ENCODE measurements around the gene CHRM5. TPM values are rescaled to one million over a fixed set of nuclear protein-coding genes. Genes with fewer than 3 reads are reported as not detected.
"Not testable (repeated sequence)": the region's sequence is repeated elsewhere in the genome, so short reads cannot be mapped to it uniquely, and the experiment has no call there.

Gene CHRM5
- total RNA-seq, 6 donors from 2014 or later: 0.11 to 0.15 TPM; not detected in 4

- no peak overlapping the region for H3K4me3 ChIP-seq
- ATAC-seq (ENCODE audit: low FRiP score in 2 of 2) (peak in 1 of 2 donors; percentile 42), DNase-seq (no peak)
- no peaks in the 10 kb centered on the region for H3K36me3 ChIP-seq
- no peaks in the 10 kb centered on the region for H3K4me1 ChIP-seq
- no peaks in the 10 kb centered on the region for H3K27me3 ChIP-seq
- TF ChIP-seq POLR2AphosphoS5 (IDR thresholded peaks at IDR 0.05) (no peak), POLR2A (IDR thresholded peaks at IDR 0.05) (no peak), EP300 (IDR thresholded peaks at IDR 0.05) (no peak), CTCF (IDR thresholded peaks at IDR 0.05) (no peak)
- 94 to 95% methylated on average over 2 of the region's 2 CpGs for WGBS, 2 donors
- H3K27ac ChIP-seq: no peak overlapping the region
- H3K9me3 ChIP-seq: peaks cover 0 to 11% (median 3%) of the 10 kb centered on the region in 4 donors
Measured at GRCh38 chr15:34049112-34049511, 80.8 kb downstream of the CHRM5 start.

GRCh38 chr15:34050385-34050784, 82.1 kb downstream of the CHRM5 start:
- not testable (repeated sequence) for H3K4me3 ChIP-seq; ATAC-seq (ENCODE audit: low FRiP score in 2 of 2); H3K27ac ChIP-seq; H3K27me3 ChIP-seq; DNase-seq; H3K4me1 ChIP-seq; H3K36me3 ChIP-seq
- peaks cover 0 to 11% (median 3%) of the 10 kb centered on the region in 4 donors for H3K9me3 ChIP-seq
- 90 to 93% methylated on average over 1 of the region's 1 CpG for WGBS, 2 donors

- WGBS, 2 donors: 88 to 95% methylated on average over 3 of the region's 3 CpGs
- peaks cover 0 to 11% (median 3%) of the 10 kb centered on the region in 4 donors for H3K9me3 ChIP-seq
Measured at GRCh38 chr15:34054081-34054707, 85.9 kb downstream of the CHRM5 start.

GRCh38 chr15:34055868-34056595, 87.7 kb downstream of the CHRM5 start:
- no peak overlapping the region for H3K4me3 ChIP-seq
- H3K36me3 ChIP-seq: no peaks in the 10 kb centered on the region
- DNase-seq: no peak
- TF ChIP-seq CTCF (IDR thresholded peaks at IDR 0.05): no peak
- TF ChIP-seq EP300 (IDR thresholded peaks at IDR 0.05): no peak
- TF ChIP-seq POLR2A (IDR thresholded peaks at IDR 0.05): no peak
- no peak for TF ChIP-seq POLR2AphosphoS5 (IDR thresholded peaks at IDR 0.05)
- peaks cover 0 to under 1% (median 0%) of the 10 kb centered on the region in 4 donors for H3K9me3 ChIP-seq
- no peaks in the 10 kb centered on the region for H3K4me1 ChIP-seq
- H3K27me3 ChIP-seq: no peaks in the 10 kb centered on the region
- WGBS, 2 donors: 75 to 77% methylated on average over 3 of the region's 3 CpGs
- ATAC-seq (ENCODE audit: low FRiP score in 2 of 2): peak in 1 of 2 donors; percentile 91
- H3K27ac ChIP-seq: no peak overlapping the region

More at GRCh38 chr15:34054081-34054707, 85.9 kb downstream of the CHRM5 start:
- ATAC-seq (ENCODE audit: low FRiP score in 2 of 2) (no peak), DNase-seq (no peak)
- Histone ChIP-seq H3K4me3 (no peak overlapping the region), H3K4me1 (no peaks in the 10 kb centered on the region), H3K36me3 (no peaks in the 10 kb centered on the region), H3K27me3 (no peaks in the 10 kb centered on the region), H3K27ac (no peak overlapping the region)
- no peak for TF ChIP-seq POLR2AphosphoS5 (IDR thresholded peaks at IDR 0.05)
- TF ChIP-seq CTCF (IDR thresholded peaks at IDR 0.05): no peak
- TF ChIP-seq POLR2A (IDR thresholded peaks at IDR 0.05): no peak
- TF ChIP-seq EP300 (IDR thresholded peaks at IDR 0.05): no peak

- ATAC-seq (ENCODE audit: low FRiP score in 2 of 2): no peak
- 77 to 87% methylated on average over 5 of the region's 5 CpGs for WGBS, 2 donors
- H3K27me3 ChIP-seq: no peaks in the 10 kb centered on the region
Measured at GRCh38 chr15:34056911-34057310, 88.6 kb downstream of the CHRM5 start.

More at GRCh38 chr15:34056911-34057310, 88.6 kb downstream of the CHRM5 start:
- H3K9me3 ChIP-seq: no peaks in the 10 kb centered on the region
- H3K27ac ChIP-seq: no peak overlapping the region
- DNase-seq: no peak
- H3K4me1 ChIP-seq: peaks cover 0 to 5% (median 2%) of the 10 kb centered on the region in 4 donors
- H3K4me3 ChIP-seq: no peak overlapping the region
- TF ChIP-seq POLR2A (IDR thresholded peaks at IDR 0.05) (no peak), POLR2AphosphoS5 (IDR thresholded peaks at IDR 0.05) (no peak), CTCF (IDR thresholded peaks at IDR 0.05) (no peak), EP300 (IDR thresholded peaks at IDR 0.05) (no peak)
- H3K36me3 ChIP-seq: no peaks in the 10 kb centered on the region
